ENCODE results near the gene VWA7.
"Not testable (repeated sequence)": the region's sequence is repeated elsewhere in the genome, so short reads cannot be mapped to it uniquely, and the experiment has no call there.

VWA7 gene, protein sequence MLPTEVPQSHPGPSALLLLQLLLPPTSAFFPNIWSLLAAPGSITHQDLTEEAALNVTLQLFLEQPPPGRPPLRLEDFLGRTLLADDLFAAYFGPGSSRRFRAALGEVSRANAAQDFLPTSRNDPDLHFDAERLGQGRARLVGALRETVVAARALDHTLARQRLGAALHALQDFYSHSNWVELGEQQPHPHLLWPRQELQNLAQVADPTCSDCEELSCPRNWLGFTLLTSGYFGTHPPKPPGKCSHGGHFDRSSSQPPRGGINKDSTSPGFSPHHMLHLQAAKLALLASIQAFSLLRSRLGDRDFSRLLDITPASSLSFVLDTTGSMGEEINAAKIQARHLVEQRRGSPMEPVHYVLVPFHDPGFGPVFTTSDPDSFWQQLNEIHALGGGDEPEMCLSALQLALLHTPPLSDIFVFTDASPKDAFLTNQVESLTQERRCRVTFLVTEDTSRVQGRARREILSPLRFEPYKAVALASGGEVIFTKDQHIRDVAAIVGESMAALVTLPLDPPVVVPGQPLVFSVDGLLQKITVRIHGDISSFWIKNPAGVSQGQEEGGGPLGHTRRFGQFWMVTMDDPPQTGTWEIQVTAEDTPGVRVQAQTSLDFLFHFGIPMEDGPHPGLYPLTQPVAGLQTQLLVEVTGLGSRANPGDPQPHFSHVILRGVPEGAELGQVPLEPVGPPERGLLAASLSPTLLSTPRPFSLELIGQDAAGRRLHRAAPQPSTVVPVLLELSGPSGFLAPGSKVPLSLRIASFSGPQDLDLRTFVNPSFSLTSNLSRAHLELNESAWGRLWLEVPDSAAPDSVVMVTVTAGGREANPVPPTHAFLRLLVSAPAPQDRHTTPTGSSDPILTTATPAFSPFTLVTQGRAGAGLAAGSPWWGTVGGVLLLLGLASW

DNA sequence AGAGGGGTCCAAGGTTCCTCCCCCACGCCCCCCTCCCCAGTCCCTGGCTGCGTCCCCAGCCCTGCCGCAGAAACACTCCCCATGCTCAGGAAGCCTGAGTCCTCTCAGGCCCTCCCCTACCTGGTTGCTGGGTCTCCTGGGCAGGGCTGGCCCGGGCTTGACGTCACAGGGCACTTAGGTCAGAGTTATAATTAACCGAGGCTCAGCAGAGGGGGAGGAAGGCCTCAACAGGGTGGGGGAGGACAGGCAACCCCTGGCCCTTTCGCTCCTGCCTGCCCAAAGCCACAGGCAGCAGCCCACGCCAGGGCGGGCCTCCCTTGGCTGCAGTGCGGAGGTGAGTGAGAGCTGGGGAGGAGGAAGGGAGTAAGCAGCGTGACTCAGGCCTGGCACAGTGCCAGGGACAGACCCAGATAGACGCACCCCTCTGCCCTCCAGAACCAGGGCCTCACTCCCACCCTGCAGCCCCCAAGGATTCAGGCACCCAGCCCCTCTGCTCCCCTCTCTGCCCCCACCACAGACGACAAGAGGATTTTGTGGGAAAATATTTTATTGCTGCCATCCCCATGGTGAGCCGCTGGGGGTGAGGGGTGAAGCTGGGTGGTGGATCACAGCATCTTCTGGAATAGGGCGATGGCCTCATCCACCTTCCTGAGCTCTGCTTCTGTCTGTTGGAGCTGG, at the start of gene VWA7:
TSS of gene VWA7 (minus strand) at position 340 of the 678 bp plus-strand sequence. CDS start 549 bp downstream, outside the sequence.
- TF ChIP-seq JUND (IDR thresholded peaks at IDR 0.05; ENCODE audit: low read depth), result no peak
- peak in 1 of 2 experiments; percentile 44 for DNase-seq (ENCODE audit: low read depth in 1 of 2, low spot score in 1 of 2)
- in situ Hi-C loops (cut with HindIII; ENCODE audit: low pct_unique_long_range_greater_than_20kb, low sequenced_read_pairs), result no loop called here

DNA sequence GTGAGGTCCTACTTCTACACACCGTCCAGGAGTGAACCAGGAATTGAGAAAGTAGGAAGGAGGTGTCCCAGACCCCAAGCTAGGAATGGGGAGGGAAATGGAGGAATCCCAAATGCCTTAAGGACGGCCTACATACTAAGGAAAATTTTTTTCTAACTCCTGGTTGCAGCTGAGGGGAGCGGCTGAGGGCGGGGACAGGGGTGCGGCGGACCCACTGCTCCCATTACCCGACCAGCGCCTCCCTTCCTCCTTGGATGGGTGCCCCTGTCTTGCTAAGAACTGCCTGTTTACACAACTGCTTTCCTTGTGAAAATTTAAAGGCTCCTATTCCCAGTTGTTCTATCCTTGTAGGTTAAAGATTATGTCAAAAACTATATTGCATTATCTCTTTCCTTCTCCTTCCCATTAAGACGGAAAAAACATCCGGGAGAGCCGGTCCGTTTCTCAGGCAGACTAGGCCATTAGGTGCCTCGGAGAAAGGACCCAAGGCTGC, 49.7 kb upstream of the VWA7 start:
- in situ Hi-C loops (cut with HindIII; ENCODE audit: low pct_unique_long_range_greater_than_20kb, low sequenced_read_pairs), result no loop called here
- TF ChIP-seq JUND (IDR thresholded peaks at IDR 0.05; ENCODE audit: low read depth), result no peak
- DNase-seq (ENCODE audit: low read depth in 1 of 2, low spot score in 1 of 2), result peak in 1 of 2 experiments; percentile 93

DNA sequence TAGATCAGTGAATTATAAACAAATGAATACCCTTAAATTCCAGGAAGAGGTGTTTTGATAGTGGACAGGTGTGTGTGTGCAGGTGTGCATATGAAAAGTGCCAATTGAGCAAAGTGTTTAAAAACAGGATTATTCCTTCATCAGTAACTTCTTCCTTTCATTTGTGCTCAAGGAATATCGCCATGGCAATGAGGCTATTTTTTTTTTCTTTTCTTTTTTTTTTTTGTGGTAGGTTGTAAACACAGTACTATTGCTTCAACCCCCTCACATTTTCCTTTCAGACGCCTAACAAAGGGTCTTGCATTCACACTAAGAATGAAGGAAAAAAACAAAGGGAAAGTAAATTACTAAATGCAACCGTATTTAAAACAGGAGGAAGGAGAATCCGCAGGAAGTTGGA, 48.4 kb upstream of the VWA7 start:
- in situ Hi-C loops (cut with HindIII; ENCODE audit: low pct_unique_long_range_greater_than_20kb, low sequenced_read_pairs), result no loop called here
- no peak for TF ChIP-seq JUND (IDR thresholded peaks at IDR 0.05; ENCODE audit: low read depth)
- DNase-seq (ENCODE audit: low read depth in 1 of 2, low spot score in 1 of 2), result no peak

DNA sequence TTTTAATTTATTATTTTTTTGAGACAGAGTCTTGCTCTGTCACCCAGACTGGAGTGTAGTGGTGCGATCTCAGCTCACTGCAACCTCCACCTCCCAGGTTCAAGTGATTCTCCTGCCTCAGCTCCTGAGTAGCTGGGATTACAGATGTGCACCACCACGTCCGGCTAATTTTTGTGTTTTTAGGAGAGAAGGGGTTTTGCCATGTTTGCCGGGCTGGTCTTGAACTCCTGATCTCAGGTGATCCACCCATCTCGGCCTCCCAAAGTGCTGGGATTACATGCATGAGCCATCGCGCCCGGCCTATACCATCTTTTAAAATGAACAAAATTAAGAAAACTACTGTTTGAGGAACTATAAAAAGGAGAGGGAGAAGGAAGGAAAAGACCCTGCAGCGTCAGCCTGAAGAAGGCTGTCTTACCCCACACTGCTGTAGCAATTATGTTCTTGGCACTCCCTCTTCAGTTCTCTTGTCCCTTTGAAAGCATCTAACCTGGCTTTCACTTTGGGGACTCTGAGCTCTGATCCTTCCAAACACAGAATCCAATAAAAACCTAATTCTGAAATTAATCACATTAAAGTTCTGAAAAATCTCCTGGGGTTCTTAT, 46.6 kb upstream of the VWA7 start:
- DNase-seq (ENCODE audit: low read depth in 1 of 2, low spot score in 1 of 2); in situ Hi-C loops (cut with HindIII; ENCODE audit: low pct_unique_long_range_greater_than_20kb, low sequenced_read_pairs): not testable (repeated sequence)

DNA sequence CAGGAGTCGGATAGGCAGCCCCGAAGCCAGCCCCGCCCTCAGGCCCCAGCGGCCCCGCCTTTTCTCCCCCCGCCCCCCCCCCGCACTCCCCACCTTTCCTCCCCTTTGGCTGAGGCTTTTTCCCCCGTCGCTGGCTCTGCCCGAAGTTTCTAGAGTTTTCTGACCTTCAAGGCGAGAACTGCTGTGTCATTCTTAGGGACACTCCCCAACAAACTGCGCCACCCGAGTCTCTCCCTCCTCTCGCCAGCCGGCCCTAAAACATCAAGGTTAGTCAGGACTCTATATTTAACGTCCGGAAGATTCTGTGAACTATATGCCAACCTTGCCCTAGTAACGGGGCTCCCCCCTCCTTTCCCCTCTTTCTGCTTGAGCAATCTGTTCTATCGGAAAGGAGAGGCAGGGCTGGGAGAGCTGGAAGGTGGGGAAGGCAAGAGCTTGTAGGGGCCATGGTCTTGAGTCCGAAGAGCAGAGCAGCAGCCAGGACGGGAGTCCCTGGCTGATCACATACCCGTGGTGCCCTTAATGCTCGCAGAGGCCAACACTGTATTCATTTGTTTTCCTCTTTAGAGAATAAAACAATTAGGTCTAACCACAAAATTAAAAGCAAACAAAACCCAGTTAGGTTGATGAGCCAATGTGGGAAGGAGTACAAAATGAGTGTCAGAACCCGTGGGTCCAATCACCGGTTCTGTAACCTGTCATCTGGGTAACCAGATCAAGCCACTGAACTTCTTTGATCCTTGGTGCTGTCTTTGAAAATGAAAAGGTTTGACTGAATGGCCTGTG, 45.1 kb upstream of the VWA7 start:
- DNase-seq (ENCODE audit: low read depth in 1 of 2, low spot score in 1 of 2), result peak in 1 of 2 experiments; percentile 95
- in situ Hi-C loops (cut with HindIII; ENCODE audit: low pct_unique_long_range_greater_than_20kb, low sequenced_read_pairs), result no loop called here
- 0 out of 2 replicates have a peak, but pooled peaks have one; percentile 32 for TF ChIP-seq JUND (IDR thresholded peaks at IDR 0.05; ENCODE audit: low read depth)

DNA sequence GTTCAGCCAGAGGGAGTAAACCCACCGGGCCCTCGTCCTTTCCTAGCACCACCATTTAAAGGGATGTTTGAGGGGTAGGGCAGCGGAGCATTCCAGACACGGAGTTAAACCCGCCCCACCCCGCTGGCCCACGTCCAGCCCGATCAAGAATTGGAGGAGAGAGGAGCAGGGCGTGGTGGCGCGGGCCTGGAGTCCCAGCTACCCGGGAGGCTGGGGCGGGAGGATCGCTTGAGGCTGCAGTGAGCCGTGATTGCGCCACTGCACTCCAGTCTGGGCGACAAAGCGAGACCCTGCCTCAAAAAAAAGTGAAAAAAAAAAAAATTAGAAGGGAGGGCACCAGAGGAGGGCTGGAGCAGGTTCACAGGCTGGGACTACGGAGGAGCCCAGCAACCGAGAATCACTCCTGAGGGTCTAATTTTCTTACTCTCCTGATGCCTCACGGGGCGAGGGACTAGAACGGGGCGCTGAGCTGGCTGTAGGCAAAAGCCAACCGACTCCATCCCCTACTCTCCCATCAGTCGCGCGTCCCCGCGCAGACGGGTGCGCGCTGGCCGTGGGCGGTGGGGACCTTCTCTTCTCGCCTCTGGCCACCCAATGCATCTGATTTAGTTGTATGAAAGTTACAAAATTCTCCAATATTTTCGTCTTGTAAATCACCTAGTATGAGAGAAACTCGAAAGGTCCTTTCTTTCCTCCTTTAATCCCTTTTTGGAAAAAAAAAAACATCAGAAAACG, 44.3 kb upstream of the VWA7 start:
- peak in 1 of 2 experiments; percentile 73 for DNase-seq (ENCODE audit: low read depth in 1 of 2, low spot score in 1 of 2)
- in situ Hi-C loops (cut with HindIII; ENCODE audit: low pct_unique_long_range_greater_than_20kb, low sequenced_read_pairs), result no loop called here
- no peak for TF ChIP-seq JUND (IDR thresholded peaks at IDR 0.05; ENCODE audit: low read depth)

DNA sequence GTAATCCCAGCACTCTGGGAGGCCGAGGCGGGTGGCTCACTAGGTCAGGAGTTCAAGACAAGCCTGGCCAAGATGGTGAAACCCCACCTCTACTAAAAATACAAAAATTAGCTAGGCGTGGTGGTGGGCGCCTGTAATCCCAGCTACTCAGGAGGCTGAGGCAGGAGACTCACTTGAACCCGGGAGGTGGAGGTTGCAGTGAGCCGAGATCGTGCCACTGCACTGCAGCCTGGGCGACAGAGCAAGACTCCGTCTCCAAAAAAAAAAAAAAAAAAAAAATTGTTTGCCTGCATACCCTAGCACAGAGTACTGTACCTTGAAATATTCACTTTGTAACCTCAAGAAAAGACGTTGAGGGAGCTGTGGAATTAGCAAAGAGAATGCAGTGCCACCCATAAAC, 43.3 kb upstream of the VWA7 start:
- DNase-seq (ENCODE audit: low read depth in 1 of 2, low spot score in 1 of 2); in situ Hi-C loops (cut with HindIII; ENCODE audit: low pct_unique_long_range_greater_than_20kb, low sequenced_read_pairs): not testable (repeated sequence)

DNA sequence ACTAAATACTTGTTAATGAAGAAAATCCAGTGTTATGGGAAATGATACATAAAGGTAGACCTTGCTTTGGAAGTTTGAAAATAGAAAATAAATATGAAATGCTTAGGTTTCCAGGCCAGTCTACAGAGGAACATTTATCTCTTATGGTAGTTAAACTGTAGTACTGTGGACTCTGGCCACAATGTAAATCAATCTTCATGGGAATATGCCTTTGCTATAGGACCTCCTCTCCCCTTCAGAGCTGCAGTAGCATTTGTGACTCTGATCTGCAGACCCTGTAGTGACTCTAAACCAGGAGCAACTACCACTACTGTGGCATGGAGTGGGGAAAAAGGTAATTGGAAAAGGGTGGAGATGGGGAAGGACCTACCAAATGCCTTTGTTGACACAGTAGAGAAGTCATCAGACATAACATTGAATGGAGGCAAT, 42.8 kb upstream of the VWA7 start:
- no peak for DNase-seq (ENCODE audit: low read depth in 1 of 2, low spot score in 1 of 2)
- in situ Hi-C loops (cut with HindIII; ENCODE audit: low pct_unique_long_range_greater_than_20kb, low sequenced_read_pairs), result no loop called here
- no peak for TF ChIP-seq JUND (IDR thresholded peaks at IDR 0.05; ENCODE audit: low read depth)

DNA sequence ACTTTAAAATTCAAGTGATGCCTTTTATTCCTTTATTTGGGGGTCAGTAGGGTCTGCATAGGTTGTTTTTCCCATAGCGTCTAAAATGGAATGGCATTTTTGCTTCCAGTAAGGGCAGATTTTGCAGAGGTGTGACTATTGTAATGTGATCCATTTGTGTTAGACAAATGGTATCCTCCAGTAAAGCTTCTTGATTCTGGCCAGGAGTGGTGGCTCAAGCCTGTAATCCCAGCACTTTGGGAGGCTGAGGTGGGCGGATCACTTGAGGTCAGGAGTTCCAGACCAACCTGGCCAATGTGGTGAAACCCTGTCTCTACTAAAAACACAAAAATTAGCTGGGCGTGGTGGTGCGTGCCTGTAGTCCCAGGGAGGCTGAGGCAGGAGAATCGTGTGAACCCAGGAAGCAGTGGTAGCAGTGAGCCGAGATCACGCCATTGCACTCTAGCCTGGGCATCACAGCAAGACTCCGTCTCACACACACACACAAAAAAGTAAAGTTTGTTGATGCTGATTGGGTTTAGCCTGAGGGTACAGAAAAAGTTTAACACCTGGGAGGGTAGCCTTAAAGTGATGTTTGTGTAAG, 40.9 kb upstream of the VWA7 start:
- in situ Hi-C loops (cut with HindIII; ENCODE audit: low pct_unique_long_range_greater_than_20kb, low sequenced_read_pairs); DNase-seq (ENCODE audit: low read depth in 1 of 2, low spot score in 1 of 2): not testable (repeated sequence)

DNA sequence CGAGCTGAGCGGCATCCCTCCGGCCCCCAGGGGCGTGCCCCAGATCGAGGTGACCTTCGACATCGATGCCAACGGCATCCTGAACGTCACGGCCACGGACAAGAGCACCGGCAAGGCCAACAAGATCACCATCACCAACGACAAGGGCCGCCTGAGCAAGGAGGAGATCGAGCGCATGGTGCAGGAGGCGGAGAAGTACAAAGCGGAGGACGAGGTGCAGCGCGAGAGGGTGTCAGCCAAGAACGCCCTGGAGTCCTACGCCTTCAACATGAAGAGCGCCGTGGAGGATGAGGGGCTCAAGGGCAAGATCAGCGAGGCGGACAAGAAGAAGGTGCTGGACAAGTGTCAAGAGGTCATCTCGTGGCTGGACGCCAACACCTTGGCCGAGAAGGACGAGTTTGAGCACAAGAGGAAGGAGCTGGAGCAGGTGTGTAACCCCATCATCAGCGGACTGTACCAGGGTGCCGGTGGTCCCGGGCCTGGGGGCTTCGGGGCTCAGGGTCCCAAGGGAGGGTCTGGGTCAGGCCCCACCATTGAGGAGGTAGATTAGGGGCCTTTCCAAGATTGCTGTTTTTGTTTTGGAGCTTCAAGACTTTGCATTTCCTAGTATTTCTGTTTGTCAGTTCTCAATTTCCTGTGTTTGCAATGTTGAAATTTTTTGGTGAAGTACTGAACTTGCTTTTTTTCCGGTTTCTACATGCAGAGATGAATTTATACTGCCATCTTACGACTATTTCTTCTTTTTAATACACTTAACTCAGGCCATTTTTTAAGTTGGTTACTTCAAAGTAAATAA, 40.2 kb upstream of the VWA7 start:
- DNase-seq (ENCODE audit: low read depth in 1 of 2, low spot score in 1 of 2); in situ Hi-C loops (cut with HindIII; ENCODE audit: low pct_unique_long_range_greater_than_20kb, low sequenced_read_pairs): not testable (repeated sequence)
